ENCODE data around the gene WDFY3. TPM values are rescaled to one million over a fixed set of nuclear protein-coding genes. Genes with fewer than 3 reads are reported as not detected.
A peak's percentile ranks its signal among the peaks of the same experiment; 100 is the strongest.

WDFY3 gene
- total and polyA plus RNA-seq, 2 of the 4 experiments (the other 2 are of a cell fraction), result 12.5 to 58.1 TPM

GRCh38 chr4:84967243-84967690 lies 777 bp upstream of the WDFY3 start:
- no CpG with 5 or more reads among the region's 7 CpGs for WGBS, 2 experiments (ENCODE audit: extremely low coverage in 2 of 2, insufficient read length in 1 of 2)
- in situ Hi-C loops (cut with MboI; ENCODE audit: low sequenced_read_pairs) (loop anchor here (5.0 kb wide), 1 partner anchor 215 kb away; no protein-coding TSS in a partner anchor), intact Hi-C loops (cut with micrococcal nuclease) (loop anchor here (1.0 to 5.0 kb wide), 3 partner anchors 160 to 217 kb away; no protein-coding TSS in a partner anchor), dilution Hi-C loops (cut with HindIII; ENCODE audit: low sequenced_read_pairs, unreplicated experiment) (no loop called here)
- no peak overlapping the region; the same call in 1 of the 2 replicates for H2BK20ac ChIP-seq (ENCODE audit: low read depth, low read length)
- H3K4me1 ChIP-seq (ENCODE audit: control insufficient read depth, insufficient read depth, low read length), result peaks cover 5% of the 10 kb centered on the region; the same call in 1 of the 2 replicates
- H3K4me2 ChIP-seq (ENCODE audit: low read depth, low read length), result peak overlapping the region; percentile 95
- H3K36me3 ChIP-seq (ENCODE audit: control insufficient read depth, insufficient read depth, low read length), result no peaks in the 10 kb centered on the region
- peak overlapping the region; percentile 22 for H4K5ac ChIP-seq (ENCODE audit: low read depth, low read length)
- peak overlapping the region; percentile 13; the same call in 1 of the 3 replicates for H2BK15ac ChIP-seq (ENCODE audit: low read depth, low read length)
- peak overlapping the region; percentile 40 for H4K91ac ChIP-seq (ENCODE audit: insufficient read depth, low read depth, low read length)
- H3K4me3 ChIP-seq (ENCODE audit: insufficient read depth, low read depth, low read length), result peak overlapping the region; percentile 73
- H3K9me3 ChIP-seq (ENCODE audit: control insufficient read depth, insufficient read depth, low read length), result no peaks in the 10 kb centered on the region
- DNase-seq (peak; percentile 38), ATAC-seq (ENCODE audit: low read depth) (no peak)
- H4K8ac ChIP-seq (ENCODE audit: low read depth in 2 of 2, low read length in 2 of 2), result peak overlapping the region; percentile 24 to 65; a peak in 2 of 4 replicates
- BruUV-seq (replicated peaks), result no TSS peak
- H3K9ac ChIP-seq (ENCODE audit: low read depth, low read length), result peak overlapping the region; percentile 86
- peak overlapping the region; percentile 72; the same call in 1 of the 2 replicates for H3K23ac ChIP-seq (ENCODE audit: low read depth, low read length)
- H2BK5ac ChIP-seq (ENCODE audit: low read depth, low read length, poor library complexity, severe bottlenecking), result peak overlapping the region; percentile 20
- peaks cover 10% of the 10 kb centered on the region; the same call in 1 of the 2 replicates for H4K20me1 ChIP-seq (ENCODE audit: insufficient read depth, low read length)
- no peak overlapping the region for H2AK5ac ChIP-seq (ENCODE audit: low read depth, low read length)
- no peaks in the 10 kb centered on the region for H3K27me3 ChIP-seq (ENCODE audit: control insufficient read depth, insufficient read depth, low read length)
- peak overlapping the region; percentile 20 for H2AK9ac ChIP-seq (replicated peaks; ENCODE audit: low read depth, low read length, poor library complexity)
- TF ChIP-seq POLR2A (IDR thresholded peaks at IDR 0.05; ENCODE audit: low read depth, low read length), result no peak
- TF ChIP-seq MAFK (IDR thresholded peaks at IDR 0.05; ENCODE audit: low read depth, low read length), result peak; percentile 86
- H3K79me1 ChIP-seq (ENCODE audit: low read depth in 1 of 2, low read length in 2 of 2), result peaks cover 3 to 24% of the 10 kb centered on the region in 2 experiments; a peak in 2 of 4 replicates
- peak overlapping the region; percentile 83 for H3K56ac ChIP-seq (ENCODE audit: extremely low read depth, insufficient read depth, low read length)
- H3K14ac ChIP-seq (replicated peaks; ENCODE audit: low read depth, low read length), result peak overlapping the region; percentile 71
- H3K4ac ChIP-seq (ENCODE audit: low read depth, low read length), result peak overlapping the region; percentile 66
- ChIA-PET POLR2A (ENCODE audit: unreplicated experiment) (no interaction called here), CTCF (interaction anchor here (1.5 to 1.7 kb wide), 2 partner anchors 11 to 217 kb away, joined by 4 read pairs; no protein-coding TSS in a partner anchor)
- peak overlapping the region; percentile 61 for H3K18ac ChIP-seq (ENCODE audit: low read depth, low read length)
- peak overlapping the region; percentile 98 for H2AFZ ChIP-seq (replicated peaks; ENCODE audit: low read length, poor library complexity)
- no peaks in the 10 kb centered on the region for H3K9me1 ChIP-seq (ENCODE audit: insufficient read depth, low read length)
- H3K27ac ChIP-seq (ENCODE audit: insufficient read depth, low read length), result peak overlapping the region; percentile 71
- peak overlapping the region; percentile 58 for H2BK120ac ChIP-seq (ENCODE audit: low read depth, low read length)
